ENCODE measurements around the gene SETX. TPM values are rescaled to one million over a fixed set of nuclear protein-coding genes. Genes with fewer than 3 reads are reported as not detected.

Gene SETX
- total RNA-seq, 1 experiment from 2014 or later = 32.0 TPM

DNA sequence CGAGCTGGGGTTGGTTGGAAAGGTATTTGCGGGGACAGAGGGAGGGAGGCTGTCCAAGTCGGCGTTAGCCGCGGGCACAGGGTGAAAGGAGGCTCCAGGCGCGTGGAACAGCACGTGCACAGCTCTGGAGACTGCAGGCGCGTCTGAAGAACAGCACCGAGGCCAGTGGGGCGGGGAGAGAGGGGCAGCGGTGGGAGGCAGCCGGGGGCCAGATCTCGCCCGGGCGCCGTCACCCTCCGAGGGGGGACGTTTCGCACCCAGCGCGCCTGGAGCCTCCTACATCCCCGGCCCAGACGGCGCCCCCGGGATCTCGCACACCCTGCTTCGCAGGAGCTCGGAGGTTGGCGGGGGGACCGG is 113.3 kb downstream of the SETX start:
- no peak for DNase-seq (ENCODE audit: low read depth)

DNA sequence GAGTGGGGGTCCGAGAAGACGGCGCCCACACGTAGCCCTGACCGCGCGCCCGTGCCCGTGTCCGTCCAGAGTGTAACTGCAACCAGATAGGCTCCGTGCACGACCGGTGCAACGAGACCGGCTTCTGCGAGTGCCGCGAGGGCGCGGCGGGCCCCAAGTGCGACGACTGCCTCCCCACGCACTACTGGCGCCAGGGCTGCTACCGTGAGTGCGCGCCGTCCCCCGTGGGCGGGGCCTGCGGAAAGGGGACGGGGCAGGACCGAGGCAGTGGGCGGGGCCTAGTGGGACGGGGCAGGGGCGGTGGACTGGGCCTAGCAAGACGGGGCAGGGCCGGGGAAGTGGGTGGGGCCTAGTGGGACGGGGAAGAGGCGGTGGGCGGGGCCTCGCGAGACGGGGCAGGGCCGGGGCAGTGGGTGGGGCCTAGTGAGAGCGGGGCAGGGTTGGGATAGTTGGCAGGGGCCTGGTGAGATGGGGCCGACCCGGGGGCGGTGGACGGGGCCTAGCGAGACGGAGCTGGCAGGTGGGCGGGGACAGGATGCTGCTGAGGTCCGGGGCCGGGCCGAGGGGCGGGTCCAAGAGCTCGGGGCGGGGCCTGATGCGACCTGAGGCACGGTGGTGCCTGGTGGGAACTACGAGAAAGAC is 113.8 kb downstream of the SETX start:
- peak; percentile 33 for DNase-seq (ENCODE audit: low read depth)

GRCh38 chr9:132239999-132240840 is 114.6 kb downstream of the SETX start:
- no peak for DNase-seq (ENCODE audit: low read depth)

GRCh38 chr9:132239518-132239917 is 115.3 kb downstream of the SETX start:
- no peak for DNase-seq (ENCODE audit: low read depth)

DNA sequence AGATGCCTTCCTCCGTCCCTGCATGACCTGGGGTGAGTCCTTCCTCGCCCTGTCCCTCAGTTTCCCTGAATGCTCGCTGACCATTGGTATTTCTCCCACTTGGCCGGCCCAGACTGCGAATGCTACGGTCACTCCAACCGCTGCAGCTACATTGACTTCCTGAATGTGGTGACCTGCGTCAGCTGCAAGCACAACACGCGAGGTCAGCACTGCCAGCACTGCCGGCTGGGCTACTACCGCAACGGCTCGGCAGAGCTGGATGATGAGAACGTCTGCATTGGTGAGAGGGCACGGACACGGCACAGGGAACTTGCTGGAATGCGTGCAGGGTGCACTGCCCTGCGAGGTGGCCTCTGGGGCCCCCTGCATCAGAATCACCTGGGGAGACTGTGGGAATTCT is 115.8 kb downstream of the SETX start:
- DNase-seq (ENCODE audit: low read depth) = no peak

DNA sequence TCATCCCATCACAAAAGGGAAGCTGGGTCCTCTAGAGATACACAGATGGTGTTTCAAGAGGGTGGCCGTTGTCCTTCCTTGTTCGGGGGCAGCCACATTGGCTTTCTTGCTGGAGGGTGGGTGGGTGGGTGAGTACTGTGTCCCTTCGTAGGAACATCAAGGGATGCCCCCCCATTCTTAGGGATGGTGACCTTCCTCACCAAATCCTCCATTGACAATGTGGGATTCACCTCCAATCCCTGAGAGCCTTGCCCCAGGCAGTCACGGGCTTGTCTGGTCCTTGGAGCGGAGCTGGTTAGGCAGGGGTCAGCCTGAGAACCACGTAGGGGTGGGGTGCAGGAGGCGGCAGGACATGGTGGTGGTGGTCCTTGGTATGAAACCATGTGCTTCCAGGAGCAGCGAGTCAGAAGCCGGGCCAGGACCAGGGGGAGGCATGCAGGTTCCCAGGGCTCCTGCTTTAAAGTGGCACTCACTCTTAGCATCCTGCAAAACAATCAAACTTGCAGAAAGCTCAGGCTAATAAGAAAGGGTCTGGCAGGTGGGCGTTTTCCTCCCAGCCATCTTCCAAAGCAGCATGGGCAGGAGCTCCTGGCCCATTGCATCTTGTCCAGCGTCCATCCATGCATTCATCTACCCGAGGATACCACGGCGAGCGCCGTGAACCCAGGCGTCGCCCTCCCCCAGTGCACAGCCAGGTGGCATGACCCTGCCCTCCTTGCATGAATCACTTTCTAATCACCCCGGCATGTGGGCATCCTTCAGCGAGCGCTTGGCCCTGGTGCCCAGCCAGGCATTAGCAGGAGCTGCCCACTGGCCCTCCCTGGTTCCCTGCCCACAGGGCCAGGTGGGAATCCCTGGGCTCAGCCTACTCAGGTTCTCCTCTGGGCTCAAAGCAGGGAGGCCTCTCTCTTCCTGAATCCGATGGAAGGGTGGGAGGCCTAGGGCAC is 116.5 kb downstream of the SETX start:
- no peak for DNase-seq (ENCODE audit: low read depth)

DNA sequence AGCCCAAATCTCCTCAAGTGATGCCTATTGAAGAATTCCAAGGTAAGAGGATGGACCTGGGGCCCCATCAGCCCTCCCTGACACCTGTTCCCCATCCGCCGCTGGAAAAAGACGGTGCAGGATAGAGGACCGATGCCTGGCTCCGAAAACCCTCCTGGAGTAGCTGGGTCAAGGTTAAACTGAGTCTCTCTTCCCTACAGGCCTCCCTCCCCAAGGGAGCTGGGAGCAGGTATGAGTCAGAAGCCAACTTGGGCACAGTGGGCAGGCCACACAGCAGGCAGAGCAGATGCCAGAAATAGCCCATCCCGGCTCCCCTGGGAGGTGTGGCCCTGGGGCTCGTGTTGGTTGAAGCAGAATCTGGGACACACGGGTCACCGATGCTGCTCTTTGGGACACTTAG is 117.3 kb downstream of the SETX start:
- DNase-seq (ENCODE audit: low read depth) = peak; percentile 33

DNA sequence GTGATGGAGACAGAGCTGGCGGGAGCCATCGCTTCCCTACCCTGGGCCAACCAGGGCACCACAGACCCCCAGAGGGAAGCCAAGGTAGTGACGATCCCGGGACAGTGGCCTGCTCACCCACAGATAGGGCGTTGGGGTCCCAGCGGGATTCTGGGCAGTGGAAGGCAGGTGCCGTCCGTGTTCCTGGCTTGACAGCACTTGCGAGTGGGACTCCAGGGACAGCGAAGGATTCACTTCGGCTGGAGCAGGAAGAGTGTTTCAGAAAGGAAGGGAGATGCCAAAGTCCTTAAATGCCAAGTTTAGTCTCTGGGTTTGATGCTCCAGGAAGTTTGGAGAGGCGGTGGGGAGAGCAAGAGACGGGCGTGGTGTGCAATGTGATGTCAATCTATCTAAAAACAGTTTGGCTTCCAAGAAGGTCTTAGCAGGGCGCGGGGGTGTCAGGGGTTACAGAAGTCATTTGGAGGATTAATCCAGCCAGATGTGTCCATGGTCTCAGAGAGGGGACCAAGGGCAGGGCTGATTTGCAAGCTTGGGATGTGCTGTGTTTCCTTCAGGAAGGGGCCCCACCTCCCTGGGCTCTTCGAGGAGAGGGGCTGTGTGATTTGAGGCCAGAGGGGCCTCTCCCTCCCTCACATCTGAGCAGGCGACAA is 118.0 kb downstream of the SETX start:
- DNase-seq (ENCODE audit: low read depth) = no peak

- peak; percentile 56 for DNase-seq (ENCODE audit: low read depth)
These were observed 118.7 kb downstream of the SETX start for GRCh38 chr9:132235894-132236661.

DNA sequence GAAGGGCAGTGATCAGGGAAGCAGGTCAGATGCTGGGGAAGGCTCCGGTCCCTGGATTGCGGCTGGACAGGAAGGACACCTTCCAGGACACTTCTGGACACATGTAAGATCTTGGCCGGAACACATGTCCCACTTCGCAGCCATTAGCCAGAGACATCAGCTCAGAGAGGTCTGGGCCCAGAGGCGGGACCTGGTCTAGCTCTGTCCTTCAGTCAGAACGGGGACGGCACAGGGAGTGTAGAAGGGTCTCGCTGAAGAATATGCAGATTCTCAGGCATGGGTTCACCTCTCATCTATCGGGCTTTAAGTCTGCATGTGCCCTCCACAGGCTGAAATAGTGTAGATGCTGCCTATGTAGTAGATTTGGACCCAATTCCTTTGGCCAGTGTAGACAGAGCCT is 119.7 kb downstream of the SETX start:
- DNase-seq (ENCODE audit: low read depth) = no peak

- DNase-seq (ENCODE audit: low read depth) = no peak
These were observed 120.3 kb downstream of the SETX start for GRCh38 chr9:132234535-132234934.

- DNase-seq (ENCODE audit: low read depth) = no peak
These were observed 121.6 kb downstream of the SETX start for GRCh38 chr9:132233138-132233537.

- no peak for DNase-seq (ENCODE audit: low read depth)
These were observed 122.3 kb downstream of the SETX start for GRCh38 chr9:132232522-132232921.

GRCh38 chr9:132231019-132231701 is 123.6 kb downstream of the SETX start:
- DNase-seq (ENCODE audit: low read depth) = no peak

GRCh38 chr9:132230605-132231004 is 124.2 kb downstream of the SETX start:
- no peak for DNase-seq (ENCODE audit: low read depth)

DNA sequence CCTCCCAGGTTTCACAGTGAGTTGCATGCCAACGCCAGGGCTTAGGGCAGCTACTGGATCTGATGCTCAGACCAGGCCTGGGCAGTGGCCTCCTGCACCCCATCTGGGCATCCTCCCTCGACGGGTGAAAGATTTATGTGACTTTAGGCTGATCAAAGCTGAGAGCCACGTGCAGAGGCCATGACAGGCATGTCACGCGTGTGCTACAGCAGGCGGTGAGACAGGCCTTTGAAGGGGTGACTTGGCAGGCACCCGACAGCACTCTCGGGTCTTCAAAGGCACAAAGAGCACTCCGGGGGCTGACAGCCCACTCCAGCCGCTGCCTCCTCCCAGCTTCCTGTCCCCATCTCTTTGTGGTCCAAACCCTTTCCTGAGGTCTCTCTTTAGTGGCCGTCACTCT is 126.7 kb downstream of the SETX start:
- DNase-seq (ENCODE audit: low read depth) = no peak

DNA sequence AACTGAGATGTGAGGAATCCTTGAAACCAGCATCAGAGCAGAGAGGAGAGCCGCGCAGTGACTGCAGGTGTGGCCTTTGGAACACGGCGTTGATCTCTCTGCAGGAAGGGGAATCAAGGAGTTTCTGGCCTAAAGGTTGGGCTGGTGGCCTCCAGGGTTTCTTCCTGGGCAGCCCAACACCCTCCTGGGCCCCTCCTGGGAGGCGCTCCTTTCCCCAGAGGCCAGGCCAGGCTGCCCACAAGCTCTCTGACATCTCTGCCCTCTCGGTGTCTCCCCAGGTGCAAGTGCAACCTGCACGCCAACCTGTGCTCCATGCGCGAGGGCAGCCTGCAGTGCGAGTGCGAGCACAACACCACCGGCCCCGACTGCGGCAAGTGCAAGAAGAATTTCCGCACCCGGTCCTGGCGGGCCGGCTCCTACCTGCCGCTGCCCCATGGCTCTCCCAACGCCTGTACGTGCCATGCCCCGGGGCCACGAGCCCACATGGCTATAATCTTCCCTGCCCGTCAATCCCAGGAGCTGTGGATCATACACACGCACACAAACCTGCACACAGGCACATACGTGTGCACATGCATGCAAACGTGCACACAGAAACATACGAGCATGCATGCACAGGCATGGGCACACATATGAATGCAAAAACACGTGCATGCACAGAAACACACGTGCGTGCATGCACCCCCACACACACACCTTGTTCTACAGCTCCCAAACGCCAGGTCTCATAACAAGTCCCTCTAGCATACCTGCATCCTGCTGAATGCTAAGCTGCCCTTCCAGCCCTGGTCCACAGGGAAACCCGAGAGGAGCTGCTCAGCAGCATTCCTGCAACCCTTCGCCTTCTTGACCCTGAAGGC is 128.0 kb downstream of the SETX start:
- DNase-seq (ENCODE audit: low read depth) = no peak

DNA sequence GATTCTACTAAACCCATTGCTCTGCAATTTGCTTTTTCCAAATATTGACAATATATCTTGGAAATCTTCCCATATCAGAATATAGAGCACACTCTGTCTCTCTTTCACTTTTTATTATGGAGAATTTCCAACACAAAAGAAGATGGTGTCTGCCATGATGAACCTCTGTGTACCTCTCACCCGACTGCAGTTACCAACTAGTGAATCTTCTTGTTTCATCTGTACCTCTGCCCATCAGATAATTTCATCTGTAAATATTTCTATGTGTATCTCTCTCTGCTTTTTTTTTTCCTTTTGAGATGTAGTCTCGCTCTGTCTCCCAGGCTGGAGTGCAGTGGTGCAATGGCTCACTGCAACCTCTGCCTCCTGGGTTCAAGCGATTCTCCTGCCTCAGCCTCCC is 130.1 kb downstream of the SETX start:
- DNase-seq (ENCODE audit: low read depth) = no peak

GRCh38 chr9:132221941-132222340 is 132.8 kb downstream of the SETX start:
- no peak for DNase-seq (ENCODE audit: low read depth)
